Measurements from ENCODE around the gene PAX1. TPM values are rescaled to one million over a fixed set of nuclear protein-coding genes. Genes with fewer than 3 reads are reported as not detected.

The PAX1 gene
- total RNA-seq, 2 donors from 2014 or later: not detected

DNA sequence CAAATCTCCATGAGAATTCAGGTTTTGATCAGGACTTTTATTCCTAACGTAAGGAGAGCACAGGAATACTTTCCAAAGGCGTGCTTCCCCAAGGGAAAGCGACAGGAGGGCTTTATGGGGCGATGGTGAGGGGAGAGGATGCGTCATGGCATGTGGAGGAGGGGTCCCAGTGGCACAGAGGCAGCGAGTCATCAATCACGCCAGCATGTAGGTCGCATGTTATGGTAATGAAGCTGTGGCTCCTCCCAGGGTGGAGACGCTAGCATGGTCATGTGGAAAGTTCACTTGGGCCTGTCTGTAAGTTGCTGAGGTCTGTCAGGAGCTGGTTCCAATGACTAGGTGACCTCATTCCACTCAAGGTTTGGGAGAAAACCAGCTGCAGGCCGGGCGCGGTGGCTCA lies 35.3 kb upstream of the PAX1 start:
- DNase-seq: no peak
- no peaks in the 10 kb centered on the region for H3K9me3 ChIP-seq
- H3K9ac ChIP-seq (ENCODE audit: low read depth in 2 of 2, low read length in 2 of 2): no peak overlapping the region
- TF ChIP-seq, protein P1, sequence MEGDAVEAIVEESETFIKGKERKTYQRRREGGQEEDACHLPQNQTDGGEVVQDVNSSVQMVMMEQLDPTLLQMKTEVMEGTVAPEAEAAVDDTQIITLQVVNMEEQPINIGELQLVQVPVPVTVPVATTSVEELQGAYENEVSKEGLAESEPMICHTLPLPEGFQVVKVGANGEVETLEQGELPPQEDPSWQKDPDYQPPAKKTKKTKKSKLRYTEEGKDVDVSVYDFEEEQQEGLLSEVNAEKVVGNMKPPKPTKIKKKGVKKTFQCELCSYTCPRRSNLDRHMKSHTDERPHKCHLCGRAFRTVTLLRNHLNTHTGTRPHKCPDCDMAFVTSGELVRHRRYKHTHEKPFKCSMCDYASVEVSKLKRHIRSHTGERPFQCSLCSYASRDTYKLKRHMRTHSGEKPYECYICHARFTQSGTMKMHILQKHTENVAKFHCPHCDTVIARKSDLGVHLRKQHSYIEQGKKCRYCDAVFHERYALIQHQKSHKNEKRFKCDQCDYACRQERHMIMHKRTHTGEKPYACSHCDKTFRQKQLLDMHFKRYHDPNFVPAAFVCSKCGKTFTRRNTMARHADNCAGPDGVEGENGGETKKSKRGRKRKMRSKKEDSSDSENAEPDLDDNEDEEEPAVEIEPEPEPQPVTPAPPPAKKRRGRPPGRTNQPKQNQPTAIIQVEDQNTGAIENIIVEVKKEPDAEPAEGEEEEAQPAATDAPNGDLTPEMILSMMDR (IDR thresholded peaks at IDR 0.05): no peak
- H3K27me3 ChIP-seq: no peaks in the 10 kb centered on the region
- intact Hi-C loops (cut with DNase I): no loop called here
- no peaks in the 10 kb centered on the region for H3K36me3 ChIP-seq
- no peak overlapping the region for H3K27ac ChIP-seq
- no peaks in the 10 kb centered on the region for H3K4me1 ChIP-seq
- H3K4me3 ChIP-seq: no peak overlapping the region

DNA sequence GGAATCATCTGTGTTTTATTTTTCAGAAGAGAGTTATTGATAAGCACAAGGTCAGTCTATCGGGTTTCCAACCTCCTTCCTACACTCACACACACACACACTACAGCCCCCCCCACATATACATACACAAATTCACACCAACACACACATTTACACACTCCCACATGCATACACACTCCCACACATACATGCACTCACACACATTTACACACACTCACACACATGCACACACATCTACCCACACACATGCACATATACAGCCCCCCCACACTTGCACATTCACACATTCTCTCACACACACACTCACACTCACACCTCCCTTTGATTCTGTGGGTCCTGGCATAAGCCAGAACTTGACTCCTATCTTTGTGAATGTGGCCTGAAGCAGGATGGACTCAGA lies 34.5 kb upstream of the PAX1 start:
- no peak for DNase-seq
- Histone ChIP-seq H3K4me1 (no peaks in the 10 kb centered on the region), H3K9ac (ENCODE audit: low read depth in 2 of 2, low read length in 2 of 2) (no peak overlapping the region), H3K9me3 (no peaks in the 10 kb centered on the region), H3K27ac (no peak overlapping the region), H3K27me3 (no peaks in the 10 kb centered on the region), H3K4me3 (no peak overlapping the region), H3K36me3 (no peaks in the 10 kb centered on the region)
- TF ChIP-seq, protein P1 (IDR thresholded peaks at IDR 0.05): no peak
- intact Hi-C loops (cut with DNase I): no loop called here

GRCh38 chr20:21677261-21677660 lies 28.2 kb upstream of the PAX1 start:
- Histone ChIP-seq H3K9ac (ENCODE audit: low read depth in 2 of 2, low read length in 2 of 2) (no peak overlapping the region), H3K4me1 (no peaks in the 10 kb centered on the region), H3K9me3 (no peaks in the 10 kb centered on the region), H3K4me3 (no peak overlapping the region), H3K27me3 (no peaks in the 10 kb centered on the region), H3K36me3 (no peaks in the 10 kb centered on the region), H3K27ac (no peak overlapping the region)
- TF ChIP-seq, protein P1 (IDR thresholded peaks at IDR 0.05): no peak
- intact Hi-C loops (cut with DNase I): no loop called here
- no peak for DNase-seq

- intact Hi-C loops (cut with DNase I): no loop called here
- no peaks in the 10 kb centered on the region for H3K9me3 ChIP-seq
- H3K27ac ChIP-seq: no peak overlapping the region
Observed at GRCh38 chr20:21677781-21678180, 27.7 kb upstream of the PAX1 start.

DNA sequence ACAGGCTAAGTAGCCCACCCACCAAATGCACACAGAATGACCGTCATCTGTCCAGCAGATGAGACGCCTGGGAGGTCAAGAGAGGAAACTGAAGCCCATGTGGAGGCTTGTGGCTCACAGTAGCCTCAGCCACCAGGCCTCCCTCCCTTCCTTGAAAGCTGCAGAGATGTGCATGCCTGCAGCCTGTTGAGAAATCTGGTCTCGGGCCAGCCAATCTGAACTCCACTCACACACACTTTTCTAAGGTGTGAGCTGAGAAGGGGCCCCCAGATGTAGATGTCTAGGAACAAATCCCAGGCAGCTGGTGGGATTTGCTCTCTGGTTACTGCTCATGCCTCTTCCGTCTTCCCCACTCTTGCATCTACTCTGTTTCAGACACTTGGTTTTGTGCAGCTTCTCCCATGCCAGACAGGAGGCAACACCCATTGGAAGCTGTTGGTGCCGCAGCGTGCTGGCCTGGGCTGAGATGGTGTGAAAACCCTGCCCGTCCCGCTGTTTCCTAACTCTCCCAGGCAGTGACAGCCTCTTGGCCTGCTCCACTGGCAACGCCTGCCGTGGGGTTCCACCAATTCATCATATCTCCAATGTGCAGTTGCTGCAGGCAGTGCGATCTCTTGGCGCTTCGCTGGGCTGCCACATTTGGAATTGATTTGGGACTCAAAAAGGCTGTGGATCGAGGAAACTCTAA lies 24.1 kb upstream of the PAX1 start:
- H3K4me3 ChIP-seq: no peak overlapping the region
- TF ChIP-seq, protein P1 (IDR thresholded peaks at IDR 0.05): no peak
- H3K4me1 ChIP-seq: no peaks in the 10 kb centered on the region
- no peak overlapping the region for H3K27ac ChIP-seq
- H3K9ac ChIP-seq (ENCODE audit: low read depth in 2 of 2, low read length in 2 of 2): no peak overlapping the region
- intact Hi-C loops (cut with DNase I): no loop called here
- no peaks in the 10 kb centered on the region for H3K9me3 ChIP-seq
- no peaks in the 10 kb centered on the region for H3K27me3 ChIP-seq
- no peak for DNase-seq
- no peaks in the 10 kb centered on the region for H3K36me3 ChIP-seq

More at GRCh38 chr20:21677781-21678180, 27.7 kb upstream of the PAX1 start:
- H3K27me3 ChIP-seq: no peaks in the 10 kb centered on the region
- no peak for DNase-seq
- H3K9ac ChIP-seq (ENCODE audit: low read depth in 2 of 2, low read length in 2 of 2): no peak overlapping the region
- no peaks in the 10 kb centered on the region for H3K4me1 ChIP-seq
- H3K4me3 ChIP-seq: no peak overlapping the region
- TF ChIP-seq, protein P1 (IDR thresholded peaks at IDR 0.05): no peak
- H3K36me3 ChIP-seq: no peaks in the 10 kb centered on the region

All from colonic mucosa (tissue), 4 donors.